RPMI7951 (cell line): Measurements from ENCODE around the gene STEAP1B. TPM values are rescaled to one million over a fixed set of nuclear protein-coding genes. Genes with fewer than 3 reads are reported as not detected.
"Not testable (repeated sequence)": the region's sequence is repeated elsewhere in the genome, so short reads cannot be mapped to it uniquely, and the experiment has no call there.

Experiments used
- DNase-seq: peaks from one replicate; pipeline ENCODE4 v3.0.0-alpha.2; 2012; ENCODE audit warnings: low read depth
- total RNA-seq: library from RNA; depleted of rRNA; stranded (reverse); fragments of >200 nt; shearing (Covaris generic); gene quantifications from 2 replicates; pipeline ENCODE4 v1.2.3, GENCODE V29; 2014; rRNA removed

STEAP1B gene
- 78.6 and 89.9 TPM in 2 replicates for total RNA-seq

DNA sequence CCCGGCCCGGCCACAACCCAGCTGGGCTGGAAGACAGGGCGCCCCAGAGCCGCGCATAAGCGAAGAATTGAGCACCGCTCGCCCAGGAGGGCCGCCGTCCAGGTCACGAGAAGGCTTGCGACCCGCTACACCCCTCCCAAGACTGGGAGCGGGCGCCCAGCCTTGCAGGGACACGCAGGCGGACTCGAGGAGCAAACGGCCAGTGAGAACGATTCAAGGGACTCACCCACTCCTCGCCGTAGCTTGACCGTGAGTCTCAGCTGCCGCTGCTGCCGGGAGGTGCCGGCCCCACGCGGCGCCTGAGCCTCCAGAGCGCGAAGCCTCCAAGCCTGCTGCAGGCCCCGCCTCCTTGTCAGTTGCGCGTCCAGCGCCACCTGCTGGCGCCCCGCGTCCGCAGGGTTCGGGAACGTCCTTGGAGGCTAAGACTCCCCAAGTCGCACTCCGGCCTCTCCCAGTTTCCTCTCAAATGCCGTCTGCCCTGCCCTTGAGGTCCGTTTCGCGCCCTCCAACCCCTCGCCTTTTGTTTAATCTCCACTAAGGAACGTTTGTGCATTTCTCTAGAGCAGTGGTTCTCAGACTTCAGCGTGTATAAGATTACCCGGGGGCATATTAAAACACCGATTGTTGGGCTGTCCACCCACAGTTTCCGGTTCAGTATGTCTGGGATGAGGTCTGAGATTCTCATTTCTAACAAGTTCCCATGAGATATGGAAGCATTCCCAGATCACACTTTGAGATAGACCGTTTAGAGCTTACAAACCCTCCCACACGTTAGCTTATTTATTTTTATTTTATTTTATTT is at the start of gene STEAP1B:
Gene STEAP1B, minus strand, starts transcription at position 301 of the 802 bp plus-strand sequence. CDS start 5,333 bp downstream, outside the sequence.
- DNase-seq, result peak; percentile 93

DNA sequence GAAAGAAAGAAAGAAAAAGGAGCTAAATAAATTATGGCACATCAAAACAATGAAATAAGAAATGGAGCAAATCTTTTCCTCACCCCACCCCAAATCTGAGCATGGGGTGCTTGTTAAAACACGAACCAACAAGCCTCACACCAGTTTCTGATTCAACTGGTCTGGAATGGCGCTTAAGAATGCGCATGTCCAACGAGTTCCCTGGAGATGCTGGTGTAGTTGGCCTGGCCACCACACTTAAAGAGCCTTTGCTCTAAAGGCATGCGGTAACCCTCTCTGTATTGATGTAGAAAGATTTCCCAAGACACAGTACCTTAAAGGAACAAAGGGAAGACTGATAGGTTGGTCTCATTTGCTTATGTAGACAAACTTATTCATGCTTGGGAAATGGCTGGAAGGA is 49.1 kb upstream of the STEAP1B start:
- DNase-seq, result no peak

- DNase-seq, result no peak
Observed at GRCh38 chr7:22548313-22548712, 48.3 kb upstream of the STEAP1B start.

DNA sequence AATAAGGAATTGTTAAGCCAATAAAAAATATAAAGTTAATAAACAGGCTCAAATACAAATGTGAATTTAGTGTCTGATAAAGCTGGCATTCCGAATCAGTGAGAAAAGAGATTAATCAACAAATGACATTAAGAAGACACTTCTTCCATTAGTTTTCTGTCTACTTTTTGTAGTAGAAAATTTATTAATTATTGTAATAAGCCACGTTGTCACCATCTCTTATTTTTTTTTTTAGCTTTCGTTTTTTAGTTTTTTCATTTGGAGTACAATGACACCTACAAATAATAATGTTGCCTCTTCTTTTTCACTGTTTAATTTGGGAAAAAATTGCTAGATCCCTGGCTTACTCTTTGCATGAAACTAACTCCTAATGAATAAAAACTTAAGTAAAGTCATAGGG is 46.8 kb upstream of the STEAP1B start:
- no peak for DNase-seq

GRCh38 chr7:22545529-22545928 is 45.5 kb upstream of the STEAP1B start:
- DNase-seq, result no peak

DNA sequence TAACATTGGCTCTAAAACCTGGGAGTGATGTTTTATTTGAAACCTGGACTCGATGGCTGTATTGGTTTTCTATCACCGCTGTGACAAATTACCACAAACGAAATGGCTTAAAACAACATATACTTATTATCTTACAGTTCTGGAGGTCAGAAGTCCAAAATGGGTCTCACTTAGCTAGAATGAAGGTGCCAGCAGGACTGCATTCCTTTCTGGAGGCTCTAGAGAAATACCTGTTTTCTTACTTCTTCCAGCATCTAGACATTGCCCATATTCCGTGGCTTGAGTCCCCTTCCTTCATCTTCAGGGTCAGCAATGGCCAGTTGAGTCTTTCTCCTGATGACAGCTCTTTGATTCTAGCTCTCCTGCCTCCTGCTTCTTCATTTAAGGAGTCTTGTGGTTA is 44.3 kb upstream of the STEAP1B start:
- DNase-seq, result no peak

- DNase-seq, result no peak
Observed at GRCh38 chr7:22543169-22543568, 43.2 kb upstream of the STEAP1B start.

DNA sequence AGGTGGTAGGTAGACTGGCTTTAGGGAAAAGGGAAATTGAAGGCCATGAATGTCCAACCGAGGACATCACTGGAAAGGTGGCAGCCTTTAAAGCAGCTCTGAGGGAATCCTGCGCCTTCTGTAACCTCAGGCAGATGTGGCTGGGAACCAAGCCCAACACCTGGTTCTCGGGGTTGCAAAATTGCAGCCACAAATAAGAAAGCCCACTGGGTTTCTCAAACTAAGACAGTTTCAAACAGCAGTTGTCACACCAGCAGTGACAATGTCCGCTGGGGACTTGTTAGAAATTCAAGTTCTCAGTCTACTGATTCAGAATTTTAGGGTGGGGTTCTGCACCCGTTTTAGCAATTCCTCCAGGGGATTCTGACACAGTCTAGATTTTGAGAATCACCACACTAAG is 42.7 kb upstream of the STEAP1B start:
- DNase-seq, result no peak

GRCh38 chr7:22542254-22542653 is 42.3 kb upstream of the STEAP1B start:
- no peak for DNase-seq

- no peak for DNase-seq
Observed at GRCh38 chr7:22541789-22542188, 41.8 kb upstream of the STEAP1B start.

DNA sequence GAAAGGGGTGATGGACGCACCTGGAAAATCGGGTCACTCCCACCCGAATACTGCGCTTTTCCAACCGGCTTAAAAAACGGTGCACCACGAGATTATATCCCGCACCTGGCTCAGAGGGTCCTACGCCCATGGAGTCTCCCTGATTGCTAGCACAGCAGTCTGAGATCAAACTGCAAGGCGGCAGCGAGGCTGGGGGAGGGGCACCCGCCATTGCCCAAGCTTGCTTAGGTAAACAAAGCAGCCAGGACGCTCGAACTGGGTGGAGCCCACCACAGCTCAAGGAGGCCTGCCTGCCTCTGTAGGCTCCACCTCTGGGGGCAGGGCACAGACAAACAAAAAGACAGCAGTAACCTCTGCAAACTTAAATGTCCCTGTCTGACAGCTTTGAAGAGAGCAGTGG is 28.5 kb upstream of the STEAP1B start:
- DNase-seq, result not testable (repeated sequence)

DNA sequence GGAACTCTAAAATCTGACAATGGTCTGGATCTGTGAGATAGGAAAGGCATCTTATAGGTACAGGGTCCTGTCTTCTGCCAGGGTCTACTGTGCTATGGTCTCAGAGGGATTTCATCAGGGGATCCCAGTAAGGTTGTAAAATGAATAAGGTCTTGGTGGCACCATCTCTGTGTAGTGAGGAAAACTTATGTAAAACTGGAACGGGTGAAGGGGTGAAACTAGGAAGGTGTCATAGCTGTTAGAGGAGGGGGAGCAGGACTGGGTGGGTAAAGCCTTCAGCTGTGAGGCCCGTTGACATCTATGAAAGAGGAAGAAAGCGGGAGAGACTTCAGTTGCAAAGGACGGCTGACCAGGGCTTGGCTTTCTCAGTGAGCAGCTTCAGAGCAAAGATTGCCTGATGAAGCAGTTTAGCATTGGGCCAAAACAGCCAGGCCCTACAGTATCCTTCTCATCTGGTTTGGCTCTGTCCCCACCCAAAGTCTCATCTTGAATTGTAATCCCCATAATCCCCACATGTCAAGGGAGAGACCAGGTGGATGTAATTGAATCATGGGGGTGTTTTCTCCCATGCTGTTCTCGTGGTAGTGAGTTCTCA is 24.5 kb upstream of the STEAP1B start:
- DNase-seq, result not testable (repeated sequence)

- peak; percentile 71 for DNase-seq
Observed at GRCh38 chr7:22523478-22524352, 23.7 kb upstream of the STEAP1B start.

GRCh38 chr7:22519560-22519959 is 19.6 kb upstream of the STEAP1B start:
- not testable (repeated sequence) for DNase-seq

DNA sequence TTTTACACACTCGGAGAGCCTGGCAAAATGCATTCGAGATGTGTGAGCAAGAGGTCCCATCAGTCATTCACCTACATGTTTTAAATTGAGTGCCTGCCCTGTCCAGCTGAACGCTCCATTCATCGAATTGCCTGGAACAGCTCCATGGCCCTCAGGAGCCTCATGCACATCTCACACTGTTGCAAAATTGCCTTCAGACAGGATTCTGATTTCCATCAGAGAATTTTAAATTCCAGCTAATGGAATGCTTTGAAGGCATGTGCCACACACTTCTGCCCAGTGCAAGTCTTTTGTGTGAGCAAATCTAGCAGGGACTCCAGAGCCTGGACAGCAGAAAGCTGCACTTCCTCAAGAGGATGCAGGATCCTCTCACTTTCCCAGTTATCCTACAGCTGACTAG is 17.0 kb upstream of the STEAP1B start:
- DNase-seq, result not testable (repeated sequence)

- not testable (repeated sequence) for DNase-seq
Observed at GRCh38 chr7:22514963-22515362, 15.0 kb upstream of the STEAP1B start.

DNA sequence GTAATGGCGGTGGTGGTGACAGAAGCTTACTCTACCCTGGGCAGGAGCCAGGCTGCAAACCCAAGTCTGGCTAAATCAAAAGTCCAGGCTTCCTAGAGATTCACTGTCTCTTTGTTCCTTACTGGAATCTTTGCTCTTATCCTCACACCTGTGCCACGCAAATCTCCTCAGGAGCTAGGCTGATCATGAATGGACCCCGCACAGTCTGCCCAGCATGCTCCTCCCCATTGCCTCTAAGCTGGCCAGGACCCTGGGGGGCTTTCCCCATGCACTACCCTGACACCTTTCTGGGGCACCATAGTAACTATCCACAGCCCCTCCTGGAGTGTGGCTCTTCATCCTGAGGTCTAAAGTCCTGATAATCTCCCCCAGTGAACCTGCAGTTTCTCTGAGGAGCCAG is 7.3 kb upstream of the STEAP1B start:
- DNase-seq, result not testable (repeated sequence)

DNA sequence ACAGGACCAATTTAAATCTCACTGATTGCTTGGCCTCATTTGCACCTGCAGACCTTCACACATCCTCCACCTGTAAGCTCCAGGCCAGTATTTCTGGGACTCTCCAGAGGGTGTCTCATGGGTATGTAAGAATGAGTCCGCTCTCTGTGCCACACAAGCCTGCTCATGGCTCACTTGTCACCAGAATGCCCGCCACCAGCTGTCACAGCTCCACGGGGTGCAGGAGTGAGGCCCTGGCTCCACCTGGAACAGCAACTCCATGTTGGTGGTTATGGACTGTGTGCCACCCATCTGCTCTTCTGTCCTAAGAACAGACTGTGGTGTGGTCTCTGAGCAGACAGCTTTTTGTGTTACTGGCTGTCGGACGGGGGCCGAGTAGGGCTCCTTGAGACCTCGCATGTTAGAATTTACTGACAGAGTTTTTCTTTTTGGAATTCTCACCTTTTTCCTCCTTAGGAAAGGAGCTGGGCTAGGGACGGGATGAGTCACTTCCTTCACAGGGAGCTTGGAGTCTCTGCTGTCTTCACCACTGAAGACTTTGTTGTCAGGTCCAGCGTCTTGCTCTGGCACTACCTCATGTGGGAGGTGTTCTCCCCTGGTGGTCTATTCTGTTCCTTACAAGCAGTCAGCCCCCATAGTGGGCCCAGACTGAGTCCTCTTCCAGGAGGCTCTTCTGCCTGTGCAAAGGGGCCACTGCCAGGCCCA is 6.5 kb upstream of the STEAP1B start:
- not testable (repeated sequence) for DNase-seq

GRCh38 chr7:22504519-22504918 is 4.5 kb upstream of the STEAP1B start:
- not testable (repeated sequence) for DNase-seq

DNA sequence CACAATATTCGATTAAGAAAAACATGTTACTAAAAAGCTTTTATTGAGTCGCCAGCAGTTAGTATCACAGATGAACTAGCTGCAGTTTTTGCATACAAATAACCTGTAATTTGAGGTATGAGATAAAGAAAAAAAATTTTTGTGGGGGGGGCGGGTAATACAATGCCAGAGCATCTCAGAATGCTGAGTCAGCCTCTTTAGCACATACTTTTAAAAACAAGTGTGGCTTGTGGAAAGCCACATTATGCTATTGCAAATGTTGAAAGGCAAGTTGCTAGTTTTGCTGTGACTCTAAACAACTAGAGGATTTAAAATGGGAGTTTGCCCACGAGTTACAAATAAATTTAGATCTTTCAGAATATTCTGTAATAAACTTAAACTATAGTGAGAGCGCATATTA is 2.1 kb upstream of the STEAP1B start:
- DNase-seq, result not testable (repeated sequence)

DNA sequence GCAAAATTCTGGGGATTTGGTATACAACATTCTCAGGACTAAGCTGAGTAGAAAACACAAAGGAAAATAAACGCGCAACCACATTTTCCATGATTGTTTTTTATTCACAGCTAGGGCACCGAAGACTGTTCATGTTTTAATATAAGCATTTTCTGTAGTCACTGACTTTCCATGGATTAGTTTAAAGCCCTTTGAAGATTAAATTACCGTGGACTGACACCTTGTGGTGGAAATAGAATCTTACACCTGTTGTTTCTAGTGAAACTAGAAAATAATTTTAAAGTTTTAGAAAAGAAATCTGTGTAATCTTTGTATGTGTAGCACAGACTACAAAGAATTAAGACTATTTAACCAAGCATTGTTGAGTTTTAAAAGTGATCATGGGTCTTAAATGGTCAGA is 1.3 kb upstream of the STEAP1B start:
- DNase-seq, result peak; percentile 69

DNA sequence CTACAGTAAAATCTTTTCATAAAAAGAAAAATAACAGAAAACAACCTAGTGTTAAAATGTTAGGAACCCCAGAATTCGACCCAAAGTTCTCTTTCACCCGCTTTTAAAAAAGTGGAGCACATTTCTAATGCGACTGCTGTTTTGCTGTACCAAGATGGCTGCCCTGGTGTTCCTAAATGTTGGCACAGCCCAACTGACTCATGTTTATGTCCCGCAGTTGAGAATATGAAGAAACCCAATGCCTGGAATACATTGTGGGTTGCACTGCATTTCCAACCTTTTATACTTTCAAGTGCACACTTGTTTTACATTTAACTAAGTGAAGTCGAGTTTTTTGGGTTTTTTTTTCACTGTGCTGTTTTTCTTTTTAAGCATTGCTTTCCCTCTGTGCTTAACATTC is 944 bp downstream of the STEAP1B start:
- DNase-seq, result peak; percentile 76
